GM23338 (cell line): ENCODE measurements around the gene EFNA4. TPM values are rescaled to one million over a fixed set of nuclear protein-coding genes. Genes with fewer than 3 reads are reported as not detected.

ENCODE experiments used
- ATAC-seq: fragments of 200-7000 bp; cut with Tn5 transposase; 3 replicates; pipeline ENCODE4 v1.9.1; 2020
- DNase-seq: peaks from one replicate; pipeline ENCODE4 v3.0.0-alpha.2; 2015; ENCODE audit warnings: low spot score
- H2AFZ ChIP-seq: fragments of 200-600 bp; sonication (generic); 2 replicates; pipeline ENCODE4 v1.8.0; 2016; ENCODE audit warnings: antibody characterized with exemption, mild to moderate bottlenecking, moderate library complexity
- H3F3A ChIP-seq: fragments of 200-600 bp; sonication (generic); replicated peaks from 2 replicates; pipeline ENCODE4 v1.8.0; 2017; ENCODE audit warnings: antibody characterized with exemption, mixed run types, low read depth
- H3K27ac ChIP-seq: fragments of 200-600 bp; sonication (generic); 2 replicates; pipeline ENCODE4 v1.6.1; 2016; ENCODE audit warnings: low read depth
- H3K27me3 ChIP-seq: fragments of 200-600 bp; sonication (generic); 2 replicates; pipeline ENCODE4 v1.8.0; 2016; ENCODE audit warnings: mild to moderate bottlenecking, mixed run types, moderate library complexity; ENCODE audit not compliant: insufficient read depth
- H3K36me3 ChIP-seq: fragments of 200-600 bp; sonication (generic); 2 replicates; pipeline ENCODE4 v1.8.0; 2016; ENCODE audit warnings: mild to moderate bottlenecking; ENCODE audit not compliant: insufficient read depth
- H3K4me1 ChIP-seq: fragments of 200-600 bp; sonication (generic); 2 replicates; pipeline ENCODE4 v1.8.0; 2016; ENCODE audit warnings: mild to moderate bottlenecking, moderate library complexity; ENCODE audit not compliant: insufficient read depth
- H3K4me2 ChIP-seq: fragments of 200-600 bp; sonication (generic); 2 replicates; pipeline ENCODE4 v1.7.1; 2017; ENCODE audit warnings: mixed run types
- H3K4me3 ChIP-seq: fragments of 200-600 bp; sonication (generic); 2 replicates; pipeline ENCODE4 v1.6.1; 2016; ENCODE audit warnings: mixed run types
- H3K79me2 ChIP-seq: fragments of 200-600 bp; sonication (generic); replicated peaks from 2 replicates; pipeline ENCODE4 v1.8.0; 2017; ENCODE audit warnings: mild to moderate bottlenecking; ENCODE audit not compliant: insufficient read depth
- H3K9me2 ChIP-seq: fragments of 200-600 bp; sonication (generic); 2 replicates; pipeline ENCODE4 v1.8.0; 2017; ENCODE audit not compliant: insufficient read depth
- H4K20me1 ChIP-seq: fragments of 200-600 bp; sonication (generic); replicated peaks from 2 replicates; pipeline ENCODE4 v1.8.0; 2017; ENCODE audit warnings: mild to moderate bottlenecking; ENCODE audit not compliant: insufficient read depth
- H3K27ac Mint-ChIP-seq: 2 replicates; pipeline ENCODE4 v1.8.0; 2020; ENCODE audit warnings: inconsistent platforms, mild to moderate bottlenecking, moderate library complexity, mixed read lengths
- H3K27me3 Mint-ChIP-seq: 3 replicates; pipeline ENCODE4 v1.8.0; 2022; ENCODE audit warnings: low read depth, mild to moderate bottlenecking, moderate library complexity, mixed read lengths, inconsistent platforms; ENCODE audit not compliant: insufficient read depth, poor library complexity
- H3K36me3 Mint-ChIP-seq: 3 replicates; pipeline ENCODE4 v1.8.0; 2021; ENCODE audit warnings: low read depth, mild to moderate bottlenecking, inconsistent platforms, moderate library complexity, mixed read lengths
- H3K4me1 Mint-ChIP-seq: 3 replicates; pipeline ENCODE4 v1.8.0; 2020; ENCODE audit warnings: mild to moderate bottlenecking, inconsistent platforms, mixed read lengths
- H3K4me3 Mint-ChIP-seq: 3 replicates; pipeline ENCODE4 v1.8.0; 2021; ENCODE audit warnings: moderate library complexity, mild to moderate bottlenecking, inconsistent platforms, mixed read lengths
- H3K9me3 Mint-ChIP-seq: 3 replicates; pipeline ENCODE4 v1.8.0; 2020; ENCODE audit warnings: moderate library complexity, mild to moderate bottlenecking, inconsistent platforms, mixed read lengths
- CREB1 ChIP-seq: fragments of 250-450 bp; sonication (Bioruptor Pico); IDR thresholded peaks from 2 replicates; pipeline ENCODE4 v1.5.0; 2020; ENCODE audit warnings: low read depth, mild to moderate bottlenecking, moderate library complexity
- EZH2 ChIP-seq: fragments of 200-600 bp; sonication (generic); IDR thresholded peaks from one replicate; pipeline ENCODE4 v1.8.0; 2017; ENCODE audit warnings: antibody characterized with exemption, mild to moderate bottlenecking, low read depth; ENCODE audit not compliant: unreplicated experiment
- EZH2phosphoT487 ChIP-seq: fragments of 200-600 bp; sonication (generic); IDR thresholded peaks from one replicate; pipeline ENCODE4 v1.8.1; 2018; ENCODE audit warnings: antibody characterized with exemption; ENCODE audit not compliant: unreplicated experiment
- JUNB ChIP-seq: IDR thresholded peaks from one replicate; pipeline ENCODE4 v1.6.1; 2016; ENCODE audit warnings: antibody characterized with exemption; ENCODE audit not compliant: unreplicated experiment
- NANOG ChIP-seq: IDR thresholded peaks from 2 replicates; pipeline ENCODE4 v1.6.1; 2016; ENCODE audit warnings: antibody characterized with exemption, borderline replicate concordance
- POLR2AphosphoS5 ChIP-seq: IDR thresholded peaks from 2 replicates; pipeline ENCODE4 v1.6.1; 2016; ENCODE audit warnings: antibody characterized with exemption, low read depth
- STAT1 ChIP-seq: IDR thresholded peaks from one replicate; pipeline ENCODE4 v1.6.1; 2016; ENCODE audit warnings: antibody characterized with exemption; ENCODE audit not compliant: unreplicated experiment
- ZNF114 ChIP-seq: fragments of 250-450 bp; sonication (Bioruptor Pico); IDR thresholded peaks from 2 replicates; pipeline ENCODE4 v1.5.0; 2020; ENCODE audit warnings: mild to moderate bottlenecking, moderate library complexity
- ZNF331 ChIP-seq: fragments of 250-450 bp; sonication (Bioruptor Pico); IDR thresholded peaks from 2 replicates; pipeline ENCODE4 v1.5.0; 2020; ENCODE audit warnings: low read depth, mild to moderate bottlenecking, moderate library complexity
- ZNF462 ChIP-seq: fragments of 250-450 bp; sonication (Bioruptor Pico); IDR thresholded peaks from 2 replicates; pipeline ENCODE4 v1.5.0; 2020; ENCODE audit warnings: mild to moderate bottlenecking, moderate library complexity
- polyA plus RNA-seq: library from polyadenylated mRNA; unstranded; fragments of >200 nt; fragmentation: Nextera tagmentation; extraction: Ambion mirVana; gene quantifications from 2 replicates; pipeline ENCODE4 v1.2.1, GENCODE V29; 2016
- total RNA-seq: library from RNA; depleted of rRNA; stranded (reverse); fragments of >200 nt; shearing (Covaris generic); gene quantifications from 2 replicates; pipeline ENCODE4 v1.2.3, GENCODE V29; 2014
- TF ChIP-seq, protein P1 (sequence below): IDR thresholded peaks from one replicate; pipeline ENCODE4 v1.6.1; 2018; ENCODE audit warnings: antibody characterized with exemption; ENCODE audit not compliant: unreplicated experiment
- TF ChIP-seq, protein P2 (sequence below), 2 experiments: fragments of 200-600 bp in 1 of 2; sonication (generic) in 1 of 2; conservative IDR thresholded peaks; 2 replicates each; pipeline versions ENCODE4 v1.5.1 to v1.6.1; 2016 to 2017; ENCODE audit warnings: antibody characterized with exemption in 2 of 2, low read depth in 2 of 2, mild to moderate bottlenecking in 2 of 2, moderate library complexity in 1 of 2

Gene EFNA4
- total and polyA plus RNA-seq, 2 experiments from 2014 or later: 11.1 to 22.9 TPM

- Histone ChIP-seq H3F3A (peaks cover 18% of the 10 kb centered on the region; the same call in 1 of the 2 replicates), H3K4me2 (peak overlapping the region; percentile 76), H3K79me2 (no peaks in the 10 kb centered on the region), H4K20me1 (peaks cover 6% of the 10 kb centered on the region; the same call in 1 of the 2 replicates), H3K27ac (no peak overlapping the region), H3K4me1 (peaks cover 24% of the 10 kb centered on the region), H3K36me3 (no peaks in the 10 kb centered on the region), H3K4me3 (peak overlapping the region; percentile 88), H2AFZ (no peak overlapping the region), H3K9me2 (no peaks in the 10 kb centered on the region), H3K27me3 (peaks cover 54% of the 10 kb centered on the region)
- H3K4me1 Mint-ChIP-seq: peaks cover 47% of the 10 kb centered on the region
- DNase-seq (no peak), ATAC-seq (no peak)
- 0 out of 2 replicates have a peak overlapping the region, but pooled peaks have one; percentile 86 for H3K27ac Mint-ChIP-seq
- no peaks in the 10 kb centered on the region; the same call in 2 of the 3 replicates for H3K36me3 Mint-ChIP-seq
- no peaks in the 10 kb centered on the region for H3K9me3 Mint-ChIP-seq
- TF ChIP-seq, protein P1, sequence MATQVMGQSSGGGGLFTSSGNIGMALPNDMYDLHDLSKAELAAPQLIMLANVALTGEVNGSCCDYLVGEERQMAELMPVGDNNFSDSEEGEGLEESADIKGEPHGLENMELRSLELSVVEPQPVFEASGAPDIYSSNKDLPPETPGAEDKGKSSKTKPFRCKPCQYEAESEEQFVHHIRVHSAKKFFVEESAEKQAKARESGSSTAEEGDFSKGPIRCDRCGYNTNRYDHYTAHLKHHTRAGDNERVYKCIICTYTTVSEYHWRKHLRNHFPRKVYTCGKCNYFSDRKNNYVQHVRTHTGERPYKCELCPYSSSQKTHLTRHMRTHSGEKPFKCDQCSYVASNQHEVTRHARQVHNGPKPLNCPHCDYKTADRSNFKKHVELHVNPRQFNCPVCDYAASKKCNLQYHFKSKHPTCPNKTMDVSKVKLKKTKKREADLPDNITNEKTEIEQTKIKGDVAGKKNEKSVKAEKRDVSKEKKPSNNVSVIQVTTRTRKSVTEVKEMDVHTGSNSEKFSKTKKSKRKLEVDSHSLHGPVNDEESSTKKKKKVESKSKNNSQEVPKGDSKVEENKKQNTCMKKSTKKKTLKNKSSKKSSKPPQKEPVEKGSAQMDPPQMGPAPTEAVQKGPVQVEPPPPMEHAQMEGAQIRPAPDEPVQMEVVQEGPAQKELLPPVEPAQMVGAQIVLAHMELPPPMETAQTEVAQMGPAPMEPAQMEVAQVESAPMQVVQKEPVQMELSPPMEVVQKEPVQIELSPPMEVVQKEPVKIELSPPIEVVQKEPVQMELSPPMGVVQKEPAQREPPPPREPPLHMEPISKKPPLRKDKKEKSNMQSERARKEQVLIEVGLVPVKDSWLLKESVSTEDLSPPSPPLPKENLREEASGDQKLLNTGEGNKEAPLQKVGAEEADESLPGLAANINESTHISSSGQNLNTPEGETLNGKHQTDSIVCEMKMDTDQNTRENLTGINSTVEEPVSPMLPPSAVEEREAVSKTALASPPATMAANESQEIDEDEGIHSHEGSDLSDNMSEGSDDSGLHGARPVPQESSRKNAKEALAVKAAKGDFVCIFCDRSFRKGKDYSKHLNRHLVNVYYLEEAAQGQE: no peak
- TF ChIP-seq EZH2phosphoT487: no peak
- no peak for TF ChIP-seq ZNF114 (CRISPR knock-in tag)
- no peak for TF ChIP-seq STAT1
- TF ChIP-seq NANOG: no peak; the same call in 1 of the 2 replicates
- no peak for TF ChIP-seq ZNF462 (CRISPR knock-in tag)
- TF ChIP-seq JUNB: peak; percentile 32
- no peak for TF ChIP-seq POLR2AphosphoS5
- no peak for TF ChIP-seq CREB1
- TF ChIP-seq, protein P2, sequence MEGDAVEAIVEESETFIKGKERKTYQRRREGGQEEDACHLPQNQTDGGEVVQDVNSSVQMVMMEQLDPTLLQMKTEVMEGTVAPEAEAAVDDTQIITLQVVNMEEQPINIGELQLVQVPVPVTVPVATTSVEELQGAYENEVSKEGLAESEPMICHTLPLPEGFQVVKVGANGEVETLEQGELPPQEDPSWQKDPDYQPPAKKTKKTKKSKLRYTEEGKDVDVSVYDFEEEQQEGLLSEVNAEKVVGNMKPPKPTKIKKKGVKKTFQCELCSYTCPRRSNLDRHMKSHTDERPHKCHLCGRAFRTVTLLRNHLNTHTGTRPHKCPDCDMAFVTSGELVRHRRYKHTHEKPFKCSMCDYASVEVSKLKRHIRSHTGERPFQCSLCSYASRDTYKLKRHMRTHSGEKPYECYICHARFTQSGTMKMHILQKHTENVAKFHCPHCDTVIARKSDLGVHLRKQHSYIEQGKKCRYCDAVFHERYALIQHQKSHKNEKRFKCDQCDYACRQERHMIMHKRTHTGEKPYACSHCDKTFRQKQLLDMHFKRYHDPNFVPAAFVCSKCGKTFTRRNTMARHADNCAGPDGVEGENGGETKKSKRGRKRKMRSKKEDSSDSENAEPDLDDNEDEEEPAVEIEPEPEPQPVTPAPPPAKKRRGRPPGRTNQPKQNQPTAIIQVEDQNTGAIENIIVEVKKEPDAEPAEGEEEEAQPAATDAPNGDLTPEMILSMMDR (conservative IDR thresholded peaks at IDR 0.05; ENCODE audit: low read depth in 2 of 2): peak in 1 of 2 experiments; percentile 53; a peak in 2 of 4 replicates
- peak; percentile 40 for TF ChIP-seq EZH2
- TF ChIP-seq ZNF331 (CRISPR knock-in tag): no peak
- H3K27me3 Mint-ChIP-seq: peaks cover 73% of the 10 kb centered on the region
- H3K4me3 Mint-ChIP-seq: peak overlapping the region; percentile 95
These were observed 20.6 kb downstream of the EFNA4 start for GRCh38 chr1:155083865-155084721.
